CD4-positive, alpha-beta T cell treated with Interleukin-15 for 1 hour (primary cell): ENCODE results near the gene HERC4.
"Not testable (repeated sequence)": the region's sequence is repeated elsewhere in the genome, so short reads cannot be mapped to it uniquely, and the experiment has no call there.

Experiments used
- DNase-seq: peaks from one replicate; pipeline ENCODE4 v3.0.0-alpha.2; 2020

Gene HERC4

DNA sequence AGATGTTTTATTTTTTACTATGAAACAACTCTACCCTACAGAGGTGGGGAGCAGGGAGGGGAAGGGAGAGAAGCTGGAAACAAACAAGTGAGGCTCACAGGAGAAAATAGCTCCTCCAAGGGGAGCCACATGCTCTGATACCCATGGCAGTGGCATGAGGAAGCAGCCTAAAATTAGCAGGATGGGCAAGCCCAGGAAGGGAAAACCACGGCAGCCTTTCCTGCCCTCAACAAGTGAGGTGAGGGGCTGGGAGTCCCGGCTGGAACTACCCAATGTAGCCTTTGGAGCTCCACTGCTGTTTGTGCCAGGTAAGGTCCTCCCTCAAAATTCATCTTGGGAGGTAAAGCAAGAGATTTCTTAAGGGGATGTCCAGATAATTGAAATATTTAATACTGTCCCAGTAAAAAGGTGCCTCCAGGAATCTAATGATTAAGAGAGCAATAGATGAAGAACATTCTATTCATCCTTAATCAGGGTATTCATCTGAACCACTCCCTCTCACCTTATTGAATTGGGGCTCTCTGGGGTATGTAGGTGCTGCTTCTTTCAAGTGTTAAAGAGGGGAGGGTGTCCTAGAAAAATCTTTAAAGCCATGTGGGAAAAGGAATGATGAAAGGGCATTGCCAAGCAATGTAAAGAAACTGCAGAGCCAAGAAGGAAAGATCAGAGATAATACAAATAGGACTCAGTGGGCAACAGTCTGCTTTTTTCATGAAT lies 12.8 kb upstream of the HERC4 start:
- no peak for DNase-seq

DNA sequence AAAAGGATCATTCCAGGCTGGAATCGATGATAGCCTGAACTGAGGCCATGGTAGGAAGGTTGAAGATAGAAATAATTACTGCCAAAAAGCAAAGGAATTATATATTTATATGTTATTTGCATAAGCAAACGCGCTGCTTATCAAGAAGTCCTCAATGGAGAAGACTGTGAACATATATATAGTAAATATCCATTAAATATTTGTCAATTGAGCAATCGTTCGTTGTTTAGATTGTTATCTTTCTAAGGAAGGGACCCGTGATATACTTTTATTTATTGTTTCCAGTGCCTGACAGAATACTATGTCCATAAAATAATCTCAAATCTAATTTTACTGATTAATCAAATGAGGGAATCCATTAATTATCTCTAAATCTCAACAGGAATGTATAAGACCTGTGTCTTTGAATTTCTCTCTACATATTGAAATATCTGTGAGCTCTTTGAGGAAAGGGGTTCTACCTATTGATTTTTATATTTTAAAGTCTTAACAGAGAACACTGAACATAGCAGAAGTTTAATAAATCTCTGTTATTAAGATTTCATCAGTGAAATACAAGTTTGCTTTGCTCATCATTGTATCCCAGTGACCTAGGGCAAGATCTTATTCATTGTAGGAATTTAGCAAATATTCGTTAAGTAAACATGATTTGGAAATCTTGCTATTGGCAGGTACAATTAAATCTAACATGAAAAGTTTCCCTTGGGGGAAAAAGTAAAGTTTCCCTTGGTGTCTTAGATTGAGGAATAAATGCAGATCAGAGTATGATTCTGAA lies 12.0 kb upstream of the HERC4 start:
- DNase-seq: no peak

DNA sequence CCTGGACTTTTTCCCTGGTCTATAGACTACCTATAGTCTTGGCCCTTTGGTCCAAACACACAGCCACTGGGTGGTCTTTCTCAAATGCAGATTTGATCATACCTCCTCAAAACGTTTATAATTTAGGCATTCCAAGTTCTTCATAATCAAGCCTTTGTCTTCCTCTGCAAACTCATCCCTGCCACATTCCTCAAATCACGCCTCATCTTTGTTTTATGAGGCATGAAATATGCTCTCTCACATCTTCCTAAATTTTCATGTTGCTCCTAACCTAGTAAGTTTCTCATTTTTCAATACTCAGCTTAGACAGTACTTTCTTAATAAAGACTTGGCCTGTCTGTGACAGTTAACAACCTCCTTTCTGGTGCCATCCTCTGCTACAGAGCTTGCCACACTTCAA lies 10.9 kb upstream of the HERC4 start:
- no peak for DNase-seq

DNA sequence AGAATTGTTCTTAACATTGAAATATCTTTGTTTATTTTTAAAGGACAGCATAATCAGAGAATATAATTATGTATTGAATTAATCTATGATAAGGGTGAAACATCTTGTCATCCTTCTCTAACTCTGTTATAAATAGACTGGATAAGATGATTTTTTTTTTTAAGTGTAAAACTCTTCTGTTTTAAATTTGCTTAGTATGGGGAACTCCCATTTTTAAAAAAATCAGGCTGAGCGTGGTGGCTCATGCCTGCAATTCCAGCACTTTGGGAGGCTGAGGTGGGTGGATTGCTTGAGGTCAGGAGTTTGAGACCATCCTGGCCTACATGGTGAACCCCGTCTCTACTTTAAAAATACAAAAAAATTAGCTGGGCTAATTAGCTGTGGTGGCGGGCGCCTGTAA lies 9.4 kb upstream of the HERC4 start:
- DNase-seq: no peak

DNA sequence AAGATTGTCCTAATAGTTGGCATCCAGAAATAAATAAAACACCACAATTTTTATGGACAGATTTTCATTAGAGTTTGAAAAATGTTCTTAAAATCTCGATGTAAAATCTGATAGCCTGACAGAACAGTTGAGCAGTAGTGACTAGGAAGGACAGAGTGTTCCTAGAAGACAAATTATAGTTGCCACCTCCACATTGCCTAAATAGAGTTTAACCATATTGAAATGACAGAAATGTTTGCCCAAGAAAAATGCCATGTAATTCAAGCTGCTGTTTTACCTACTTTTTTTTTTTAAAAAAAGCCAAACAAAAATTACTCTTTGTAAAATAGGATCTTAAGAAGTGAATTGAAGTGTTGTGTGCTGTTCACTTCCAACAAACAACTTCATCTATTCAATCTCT lies 8.9 kb upstream of the HERC4 start:
- no peak for DNase-seq

DNA sequence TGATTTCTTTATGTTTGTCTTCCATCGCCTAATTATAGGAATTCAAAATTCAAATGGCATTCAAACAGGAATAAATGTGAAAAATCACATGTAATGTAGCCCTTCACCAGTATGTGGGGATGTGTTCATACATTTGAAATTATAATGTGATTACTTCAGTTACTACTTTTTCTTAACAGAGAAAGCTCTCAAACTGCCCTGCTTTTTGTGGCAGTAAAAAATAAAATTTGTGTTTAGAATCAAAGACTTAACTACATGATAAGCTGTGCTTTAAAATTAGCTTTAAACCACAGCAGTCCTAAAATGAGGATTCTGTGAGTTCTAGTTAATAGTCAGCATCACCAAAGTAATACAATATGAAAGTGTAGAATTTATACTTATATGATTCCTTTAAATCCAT lies 7.8 kb upstream of the HERC4 start:
- DNase-seq: no peak

DNA sequence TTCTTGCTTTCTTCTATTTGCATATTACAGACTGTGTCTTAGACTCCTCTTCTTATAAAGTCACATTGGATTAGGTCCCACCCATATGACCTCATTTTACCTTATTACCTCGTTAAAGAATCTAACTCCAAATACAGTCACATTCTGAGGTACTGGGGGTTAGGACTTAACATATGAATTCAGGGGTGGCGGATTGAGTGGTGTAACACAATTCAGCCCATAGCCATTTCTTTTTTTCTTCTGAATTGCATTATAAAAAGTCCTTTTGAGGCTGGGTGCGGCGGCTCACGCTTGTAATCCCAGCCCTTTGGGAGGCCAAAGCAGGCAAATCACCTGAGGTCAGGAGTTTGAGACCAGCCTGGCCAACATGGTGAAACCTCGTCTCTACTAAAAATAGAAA lies 6.8 kb upstream of the HERC4 start:
- DNase-seq: no peak

DNA sequence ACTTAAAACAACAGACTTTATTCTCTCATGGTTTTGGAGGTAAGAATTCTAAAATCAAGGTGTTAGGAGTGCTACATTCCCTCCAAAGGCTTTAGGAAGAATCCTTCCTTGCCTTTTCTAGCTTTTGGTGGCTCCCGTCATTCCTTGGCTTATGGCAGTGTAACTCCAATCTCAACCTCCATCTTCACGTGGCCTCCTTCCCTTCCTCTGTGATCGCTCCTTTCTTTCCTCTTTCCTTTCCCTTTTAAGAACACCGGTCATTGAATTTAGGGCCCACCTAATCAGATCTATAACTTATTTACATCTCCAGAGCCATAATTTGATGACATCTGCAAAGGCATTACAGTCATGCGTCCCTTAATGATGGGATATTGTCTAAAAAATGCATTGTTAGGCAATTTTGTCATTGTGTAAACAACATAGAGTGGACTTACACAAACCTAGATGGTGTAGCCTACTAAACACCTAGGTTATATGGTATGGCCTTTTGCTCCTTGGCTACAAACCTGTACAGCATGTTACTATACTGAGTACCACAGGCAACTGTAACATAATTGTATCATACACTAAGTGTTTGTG lies 5.9 kb upstream of the HERC4 start:
- no peak for DNase-seq

DNA sequence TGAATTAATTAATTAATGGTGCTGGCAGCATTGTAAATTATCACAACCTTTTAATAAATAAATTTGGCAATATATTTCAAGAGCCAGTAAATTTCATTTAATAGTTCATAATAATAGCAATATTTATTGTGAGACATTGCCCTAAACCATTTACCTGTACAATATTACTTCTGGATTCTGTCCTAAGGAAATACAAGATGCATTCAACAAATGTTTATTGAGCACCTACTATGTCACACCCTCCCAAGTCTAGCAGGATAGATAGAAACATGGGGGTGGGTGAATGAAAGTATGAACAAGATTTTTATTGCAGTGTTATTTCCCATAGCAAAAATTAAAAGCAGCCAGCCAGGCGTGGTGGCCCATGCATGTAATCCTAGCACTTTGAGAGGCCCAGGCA lies 4.4 kb upstream of the HERC4 start:
- DNase-seq: no peak

DNA sequence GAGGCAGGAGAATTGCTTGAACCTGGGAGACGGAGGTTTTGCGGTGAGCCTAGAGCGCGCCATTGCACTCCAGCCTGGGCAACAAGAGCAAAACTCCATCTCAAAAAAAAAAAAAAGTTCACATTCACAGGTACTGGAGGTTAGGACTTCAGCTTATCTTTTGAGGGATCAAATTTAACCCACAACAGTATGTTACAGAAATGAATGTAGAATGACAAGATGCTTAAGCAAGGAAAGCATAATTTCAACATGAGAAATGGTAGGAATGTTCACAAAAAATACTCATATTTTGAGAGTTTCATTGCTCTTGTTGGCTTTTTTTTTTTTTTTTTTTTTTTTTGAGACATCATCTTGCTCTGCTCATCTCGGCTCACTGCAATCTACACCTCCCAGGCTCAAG lies 1.9 kb upstream of the HERC4 start:
- DNase-seq: no peak

DNA sequence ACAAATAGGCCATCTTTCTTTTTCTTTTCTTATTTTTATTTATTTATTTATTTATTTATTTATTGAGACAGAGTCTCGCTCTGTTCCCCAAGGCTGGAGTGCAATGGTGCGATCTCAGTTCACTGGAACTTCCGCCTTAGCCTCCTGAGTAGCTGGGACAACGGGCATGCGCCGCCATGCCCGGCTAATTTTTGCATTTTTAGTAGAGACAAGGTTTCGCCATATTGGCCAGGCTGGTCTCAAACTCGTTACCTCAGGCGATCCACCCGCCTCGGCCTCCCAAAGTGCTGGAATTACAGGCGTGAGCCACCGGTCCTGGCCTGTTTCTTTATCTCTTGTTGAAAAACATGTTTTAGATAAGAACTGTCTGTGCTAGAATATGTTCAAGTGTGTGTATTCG lies 998 bp upstream of the HERC4 start:
- not testable (repeated sequence) for DNase-seq

DNA sequence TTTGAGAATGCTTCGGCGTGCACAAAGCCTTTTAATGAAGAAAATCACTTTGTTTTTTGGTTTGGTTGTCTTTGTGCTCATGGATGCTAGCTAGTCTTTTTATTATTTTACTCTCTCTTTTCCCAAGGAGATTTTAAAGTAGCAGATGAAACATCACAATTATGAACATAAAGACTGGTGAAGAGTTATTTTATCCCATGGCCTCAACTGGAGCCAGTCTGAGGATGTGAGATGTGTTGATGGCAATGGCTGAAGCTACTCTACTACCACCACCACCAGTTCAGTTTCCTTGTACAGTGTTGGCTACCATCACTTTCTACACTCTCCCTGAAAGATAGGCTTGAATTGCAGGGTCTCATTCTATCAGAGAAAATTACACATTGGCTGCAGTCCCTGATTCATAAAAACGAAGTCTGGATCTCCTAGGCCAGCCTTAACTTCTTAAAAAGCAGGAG lies 494 bp upstream of the HERC4 start:
- no peak for DNase-seq

DNA sequence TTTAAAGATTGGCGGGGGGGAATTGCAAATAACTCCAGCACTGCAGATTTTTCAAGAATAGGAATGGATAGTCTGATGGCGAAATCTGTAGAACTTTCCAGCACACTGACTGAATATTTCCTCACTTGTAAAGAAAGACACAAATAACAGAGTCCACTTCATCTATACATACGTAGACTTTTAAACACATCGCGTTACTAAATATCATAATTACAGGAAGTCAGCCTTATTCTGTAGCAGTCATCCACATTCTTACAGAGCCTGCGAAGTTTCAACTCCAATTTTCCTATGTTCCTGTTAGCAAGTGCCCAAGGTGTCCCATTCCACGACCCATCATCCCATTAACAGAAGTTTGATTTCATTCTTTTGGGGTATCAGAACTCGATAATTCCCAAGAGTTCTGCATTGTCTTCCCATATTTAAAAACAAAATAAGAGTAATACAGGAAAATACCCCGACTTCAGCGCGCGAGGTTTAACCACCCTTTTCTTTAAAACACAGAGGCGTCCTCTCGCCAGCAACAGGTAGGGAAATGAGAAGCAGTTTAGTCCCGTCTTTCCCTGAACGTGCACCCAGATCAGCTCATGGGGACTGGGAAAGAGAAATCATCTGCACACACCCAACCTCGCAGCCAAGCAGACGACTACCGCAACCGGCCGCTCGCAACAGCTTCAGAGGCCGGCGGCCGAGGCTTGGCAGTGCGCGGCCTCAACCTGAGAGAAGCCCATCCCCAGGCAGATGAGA lies 880 bp downstream of the HERC4 start:
- DNase-seq: no peak

DNA sequence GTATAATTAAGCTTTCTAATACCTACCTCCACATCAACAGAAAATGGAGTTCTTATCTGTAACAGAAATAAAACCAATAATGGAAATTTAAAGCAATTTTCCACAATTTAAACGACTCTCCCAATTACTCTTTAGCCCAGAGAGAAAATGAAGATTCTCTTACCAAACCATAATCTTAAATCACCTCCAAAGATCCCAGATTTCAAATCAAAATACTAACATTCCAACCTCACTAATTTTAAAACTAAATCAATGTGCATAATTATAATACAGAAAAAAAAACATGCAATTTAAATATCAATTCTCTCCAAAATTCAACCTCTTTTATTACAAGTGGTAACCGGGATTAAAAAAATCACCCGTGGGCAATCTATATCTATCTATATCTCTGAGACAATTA lies 1.5 kb downstream of the HERC4 start:
- DNase-seq: no peak

DNA sequence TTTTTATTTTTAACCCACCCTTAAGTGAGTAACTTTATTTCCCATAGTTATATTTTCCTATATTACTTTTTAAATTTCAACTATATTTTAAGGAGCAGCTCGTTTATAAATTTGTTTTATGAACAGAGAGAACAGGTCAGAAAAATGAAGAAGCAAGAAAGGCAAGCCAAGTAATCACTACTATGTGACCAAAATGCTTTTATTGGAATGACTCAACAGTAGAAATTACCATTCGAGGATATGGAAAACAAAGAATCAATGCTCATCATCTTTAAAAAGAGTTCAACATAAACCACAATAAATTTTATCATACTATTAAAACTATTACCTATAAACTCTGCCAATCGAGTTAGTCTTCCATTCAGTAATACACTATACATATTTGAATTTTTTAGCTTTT lies 7.6 kb downstream of the HERC4 start:
- DNase-seq: no peak

DNA sequence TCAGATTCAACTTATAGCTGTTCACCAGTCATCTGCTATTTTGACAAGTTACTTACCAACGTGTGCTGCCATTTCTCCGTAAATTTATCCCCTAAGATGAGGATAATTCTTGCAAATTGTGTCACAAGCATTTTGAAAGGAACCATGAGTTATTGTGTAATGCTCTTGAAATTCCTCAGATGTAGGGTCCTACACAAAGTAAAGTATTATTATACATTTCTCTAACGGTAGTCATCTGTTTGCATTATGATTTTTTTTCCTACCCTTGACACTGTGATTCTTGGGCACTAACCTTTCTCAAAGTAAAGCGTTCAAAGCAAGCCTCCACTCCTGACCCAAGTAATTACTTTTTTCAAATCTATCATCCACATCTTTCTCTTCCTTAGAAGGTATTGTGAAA lies 8.1 kb downstream of the HERC4 start:
- DNase-seq: no peak

DNA sequence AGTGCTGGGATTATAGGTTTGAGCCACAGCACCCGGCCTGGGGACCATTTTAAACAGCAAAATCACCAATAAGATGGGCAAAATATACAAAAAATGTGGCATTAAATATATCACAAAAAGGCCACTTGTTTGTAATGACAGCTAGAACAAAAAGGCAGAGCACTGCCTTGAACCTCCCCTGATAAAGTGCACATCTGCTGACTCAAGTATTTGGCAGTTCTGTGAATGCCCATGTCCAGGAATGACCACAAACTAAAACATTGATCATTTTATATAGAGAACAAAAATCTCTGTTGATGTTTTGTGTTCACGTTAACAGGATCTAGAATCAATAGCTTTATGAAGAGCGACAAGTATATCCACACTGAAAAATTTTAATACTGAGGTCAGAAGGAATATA lies 21.5 kb downstream of the HERC4 start:
- no peak for DNase-seq

DNA sequence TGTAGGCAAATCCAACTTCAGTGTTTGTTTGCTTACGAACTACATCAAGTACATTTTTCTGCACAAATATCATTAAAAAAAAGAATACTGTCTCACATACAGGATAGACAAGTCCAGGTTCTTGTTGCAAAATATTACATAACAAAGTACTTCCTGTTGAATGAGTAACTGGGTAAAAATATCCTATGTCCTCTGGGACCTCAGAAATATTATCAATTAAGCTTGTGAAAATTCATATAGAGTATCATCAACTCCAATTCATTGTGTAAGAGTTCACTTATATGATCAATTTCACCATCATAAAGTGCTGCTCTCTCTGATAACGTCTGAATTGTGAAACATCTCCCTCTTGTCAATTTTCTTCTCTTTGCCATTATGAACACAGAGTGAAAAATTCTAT lies 22.6 kb downstream of the HERC4 start:
- DNase-seq: no peak

DNA sequence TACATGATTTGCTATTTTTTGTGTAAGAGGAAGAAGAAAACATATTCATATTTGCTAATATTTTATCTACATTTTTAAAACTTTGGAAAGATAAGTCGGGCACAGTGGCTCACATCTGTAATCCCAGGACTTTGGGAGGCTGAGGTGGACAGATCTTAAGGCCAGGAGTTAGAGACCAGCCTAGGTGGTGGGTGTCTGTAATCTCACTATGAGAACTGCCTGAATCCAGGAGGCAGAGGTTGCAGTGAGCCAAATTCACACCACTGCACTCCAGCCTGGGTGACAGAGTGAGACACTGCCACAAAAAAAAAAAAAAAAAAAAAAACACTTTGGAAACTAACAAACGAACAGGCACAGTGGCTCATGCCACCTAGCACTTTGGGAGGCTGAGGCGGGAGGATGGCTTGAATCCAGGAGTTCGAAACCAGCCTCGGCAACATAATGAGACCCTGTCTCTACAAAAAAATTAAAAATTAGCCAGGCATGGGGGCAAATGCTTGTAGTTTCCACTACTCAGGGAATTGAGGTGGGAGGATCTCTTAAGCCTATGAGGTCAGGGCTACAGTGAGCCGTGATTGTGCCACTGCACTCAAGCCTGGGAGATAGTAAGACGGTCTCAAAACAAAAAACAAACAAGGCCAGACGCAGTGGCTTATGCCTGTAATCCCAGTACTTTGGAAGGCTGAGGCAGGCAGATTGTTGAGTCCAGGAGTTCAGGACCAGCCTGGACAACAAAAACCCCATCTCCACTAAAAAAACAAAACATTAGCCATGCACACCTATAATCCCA lies 25.6 kb downstream of the HERC4 start:
- DNase-seq: no peak

DNA sequence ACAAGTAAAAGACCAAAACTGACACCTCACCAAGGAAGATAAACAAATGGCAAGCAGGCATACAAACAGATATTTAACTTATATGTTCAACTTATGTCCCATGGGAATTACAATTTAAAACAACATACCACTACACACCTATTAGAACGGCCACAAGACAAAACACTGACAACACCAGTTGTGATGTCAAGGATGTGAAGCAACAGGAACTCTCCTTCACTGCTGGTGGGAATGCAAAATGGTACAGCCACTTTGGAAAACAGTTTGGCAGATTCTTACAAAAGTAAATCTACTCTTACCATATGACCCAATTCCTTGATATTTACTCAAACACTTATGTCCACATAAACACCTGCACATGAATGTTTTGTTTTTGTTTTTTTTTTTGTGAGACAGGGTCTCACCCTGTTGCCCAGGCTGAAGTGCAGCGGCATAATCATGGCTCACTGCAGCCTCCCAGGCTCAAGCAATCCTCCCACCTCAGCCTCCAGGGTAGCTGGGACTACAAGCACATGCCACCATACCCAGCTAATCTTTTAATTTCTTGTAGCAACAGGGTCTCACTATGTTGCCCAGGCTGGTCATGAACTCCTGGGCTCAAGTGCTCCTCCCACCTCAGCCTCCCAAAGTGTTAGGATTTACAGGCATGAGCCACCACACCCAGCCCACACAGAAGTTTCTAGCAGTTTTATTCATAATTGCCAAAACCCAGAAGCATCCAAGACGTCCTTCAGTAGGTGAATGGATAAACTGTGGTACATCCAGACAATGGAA lies 27.3 kb downstream of the HERC4 start:
- DNase-seq: no peak

DNA sequence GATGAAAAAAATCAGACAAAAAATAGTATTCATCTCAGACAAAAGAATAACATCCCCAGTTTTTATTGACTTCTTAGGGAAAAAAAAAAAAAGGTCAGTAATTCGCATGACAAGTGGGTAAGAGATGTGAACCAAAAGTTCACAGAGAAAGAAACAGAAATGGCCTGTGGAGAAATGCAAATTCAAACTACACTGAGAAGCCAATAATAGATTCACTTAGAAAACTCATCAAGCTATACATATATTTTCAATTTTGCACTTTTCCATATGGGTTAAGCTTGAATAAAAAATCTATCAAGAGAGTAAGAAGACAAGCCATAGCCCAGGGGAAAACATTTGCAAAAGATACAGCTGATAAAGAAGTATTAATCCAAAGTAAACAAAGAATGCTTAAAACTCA lies 28.0 kb downstream of the HERC4 start:
- DNase-seq: no peak

DNA sequence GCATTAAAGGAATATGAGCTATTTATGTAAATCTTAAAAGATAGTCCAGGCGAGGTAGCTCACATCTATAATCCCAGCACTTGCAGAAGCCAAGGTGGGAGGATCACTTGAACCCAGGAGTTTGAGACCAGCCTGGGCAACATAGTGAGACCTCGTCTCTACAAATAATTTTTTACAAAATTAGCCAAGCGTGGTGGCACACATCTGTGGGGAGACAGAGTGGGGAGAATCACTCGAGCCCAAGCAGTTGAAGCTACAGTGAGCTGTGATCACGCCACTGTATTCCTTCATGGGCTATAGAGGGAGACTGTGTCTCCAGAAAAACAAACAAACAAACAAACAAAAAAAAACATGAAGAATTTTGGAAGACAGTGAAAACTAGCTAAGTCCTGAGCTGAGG lies 28.4 kb downstream of the HERC4 start:
- no peak for DNase-seq
